ENCODE results near the gene BCAS3. TPM values are rescaled to one million over a fixed set of nuclear protein-coding genes. Genes with fewer than 3 reads are reported as not detected.

BCAS3 gene
- total and polyA plus RNA-seq, 12 donors = 6.1 to 21.8 (median 17.2) TPM

DNA sequence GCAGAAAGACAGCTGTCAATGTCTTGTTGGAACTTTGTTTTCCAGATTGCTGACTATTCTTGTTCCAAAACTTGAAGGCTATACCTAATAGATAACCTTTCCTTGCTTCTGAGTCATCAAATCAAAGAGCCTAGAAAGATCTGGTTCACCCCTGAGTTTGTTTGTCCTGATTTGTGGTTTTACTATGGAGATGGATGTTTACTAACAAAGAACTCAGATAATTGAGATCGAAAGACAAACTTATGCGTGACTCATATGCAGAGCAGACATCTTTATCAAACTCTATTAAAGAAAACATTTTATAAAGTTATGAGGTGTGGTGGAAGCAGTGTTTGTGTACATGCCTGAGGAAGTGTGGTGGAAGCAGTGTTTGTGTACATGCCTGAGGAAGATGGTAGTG is 410.9 kb downstream of the BCAS3 start:
- TF ChIP-seq, protein P1, sequence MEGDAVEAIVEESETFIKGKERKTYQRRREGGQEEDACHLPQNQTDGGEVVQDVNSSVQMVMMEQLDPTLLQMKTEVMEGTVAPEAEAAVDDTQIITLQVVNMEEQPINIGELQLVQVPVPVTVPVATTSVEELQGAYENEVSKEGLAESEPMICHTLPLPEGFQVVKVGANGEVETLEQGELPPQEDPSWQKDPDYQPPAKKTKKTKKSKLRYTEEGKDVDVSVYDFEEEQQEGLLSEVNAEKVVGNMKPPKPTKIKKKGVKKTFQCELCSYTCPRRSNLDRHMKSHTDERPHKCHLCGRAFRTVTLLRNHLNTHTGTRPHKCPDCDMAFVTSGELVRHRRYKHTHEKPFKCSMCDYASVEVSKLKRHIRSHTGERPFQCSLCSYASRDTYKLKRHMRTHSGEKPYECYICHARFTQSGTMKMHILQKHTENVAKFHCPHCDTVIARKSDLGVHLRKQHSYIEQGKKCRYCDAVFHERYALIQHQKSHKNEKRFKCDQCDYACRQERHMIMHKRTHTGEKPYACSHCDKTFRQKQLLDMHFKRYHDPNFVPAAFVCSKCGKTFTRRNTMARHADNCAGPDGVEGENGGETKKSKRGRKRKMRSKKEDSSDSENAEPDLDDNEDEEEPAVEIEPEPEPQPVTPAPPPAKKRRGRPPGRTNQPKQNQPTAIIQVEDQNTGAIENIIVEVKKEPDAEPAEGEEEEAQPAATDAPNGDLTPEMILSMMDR (IDR thresholded peaks at IDR 0.05) = no peak
- 94 to 99% methylated on average over 2 of the region's 2 CpGs for WGBS, 2 donors
- H3K27ac ChIP-seq = no peak overlapping the region
- H3K4me3 ChIP-seq = no peak overlapping the region
- H3K27me3 ChIP-seq = no peaks in the 10 kb centered on the region
- H3K9me3 ChIP-seq = peaks cover 0 to 21% (median 3%) of the 10 kb centered on the region in 11 donors
- H3K36me3 ChIP-seq = no peaks in the 10 kb centered on the region
- intact Hi-C loops (cut with DNase I) = no loop called here
- H3K4me1 ChIP-seq = no peaks in the 10 kb centered on the region
- ATAC-seq = no peak
- no peak for DNase-seq

GRCh38 chr17:61091096-61091495 is 413.4 kb downstream of the BCAS3 start:
- WGBS, 2 donors = 81 to 95% methylated on average over 1 of the region's 1 CpG
- Histone ChIP-seq H3K4me1 (no peaks in the 10 kb centered on the region), H3K36me3 (no peaks in the 10 kb centered on the region), H3K4me3 (no peak overlapping the region), H3K27me3 (no peaks in the 10 kb centered on the region), H3K27ac (no peak overlapping the region), H3K9me3 (peaks cover 0 to 21% (median 3%) of the 10 kb centered on the region in 11 donors)
- DNase-seq = no peak
- TF ChIP-seq, protein P1 (IDR thresholded peaks at IDR 0.05) = no peak
- intact Hi-C loops (cut with DNase I) = no loop called here
- no peak for ATAC-seq

- Histone ChIP-seq H3K36me3 (no peaks in the 10 kb centered on the region), H3K4me1 (no peaks in the 10 kb centered on the region), H3K27ac (no peak overlapping the region), H3K27me3 (no peaks in the 10 kb centered on the region), H3K4me3 (no peak overlapping the region), H3K9me3 (peaks cover 0 to 8% (median 0%) of the 10 kb centered on the region in 11 donors)
- no peak for ATAC-seq
- intact Hi-C loops (cut with DNase I) = no loop called here
- TF ChIP-seq, protein P1 (IDR thresholded peaks at IDR 0.05) = no peak
- 70 to 81% methylated on average over 1 of the region's 1 CpG for WGBS, 2 donors
- DNase-seq = no peak
Measured at GRCh38 chr17:61097781-61098180, 420.1 kb downstream of the BCAS3 start.

DNA sequence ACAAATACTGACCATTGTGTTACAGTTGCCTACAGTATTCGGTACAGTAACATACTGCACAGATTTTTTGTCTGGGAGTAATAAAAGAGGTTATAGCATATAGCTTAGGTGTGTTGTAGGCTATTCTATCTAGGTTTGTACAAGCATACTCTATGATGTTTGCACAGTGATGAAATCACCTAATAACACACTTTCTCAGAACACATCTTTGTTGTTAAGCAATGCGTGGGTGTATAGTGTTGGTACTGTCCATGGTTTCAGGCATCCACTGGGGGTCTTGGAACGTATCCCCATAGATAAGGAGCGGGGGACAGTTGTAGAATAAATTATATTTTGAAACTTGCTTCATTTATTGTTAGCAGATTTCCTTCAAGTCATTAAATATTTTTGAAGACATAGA is 428.7 kb downstream of the BCAS3 start:
- Histone ChIP-seq H3K9me3 (no peaks in the 10 kb centered on the region), H3K4me1 (peaks cover 0 to 8% (median 0%) of the 10 kb centered on the region in 9 donors), H3K27me3 (no peaks in the 10 kb centered on the region), H3K4me3 (no peak overlapping the region), H3K27ac (no peak overlapping the region), H3K36me3 (no peaks in the 10 kb centered on the region)
- intact Hi-C loops (cut with DNase I) = no loop called here
- DNase-seq (no peak), ATAC-seq (no peak)
- TF ChIP-seq, protein P1 (IDR thresholded peaks at IDR 0.05) = no peak
- 90 to 92% methylated on average over 4 of the region's 4 CpGs for WGBS, 2 donors

All from heart right ventricle (tissue), 16 donors.